ENCODE results near the gene TP53I3. TPM values are rescaled to one million over a fixed set of nuclear protein-coding genes. Genes with fewer than 3 reads are reported as not detected.
"Not testable (repeated sequence)": the region's sequence is repeated elsewhere in the genome, so short reads cannot be mapped to it uniquely, and the experiment has no call there.

The TP53I3 gene
- total RNA-seq, 1 donor from 2014 or later, result 51.7 TPM

DNA sequence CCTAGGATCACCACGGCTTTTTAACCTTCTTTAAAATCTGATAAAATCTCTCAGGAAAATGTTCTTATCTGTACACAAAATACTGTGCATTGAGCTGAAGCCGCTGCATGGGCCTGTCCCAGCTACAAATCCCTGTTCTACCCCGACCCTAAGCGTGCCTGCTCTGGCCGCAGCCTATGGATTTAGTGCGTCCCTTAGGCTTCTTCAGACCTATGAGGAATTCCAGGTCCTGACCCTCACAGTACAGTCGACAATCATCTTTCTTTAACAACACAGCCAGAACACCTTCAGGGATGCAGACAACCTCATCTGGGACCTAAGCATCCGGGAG, 37.0 kb downstream of the TP53I3 start:
- Mint-ChIP-seq H3K36me3 (ENCODE audit: low read depth) (no peaks in the 10 kb centered on the region), H3K4me3 (ENCODE audit: unreplicated experiment) (peak overlapping the region; percentile 85), H3K4me1 (ENCODE audit: low read depth) (peaks cover 24% of the 10 kb centered on the region), H3K27ac (ENCODE audit: unreplicated experiment) (peak overlapping the region; percentile 37), H3K27me3 (ENCODE audit: low read depth) (no peaks in the 10 kb centered on the region), H3K9me3 (ENCODE audit: low read depth) (no peaks in the 10 kb centered on the region)
- DNase-seq (ENCODE audit: low spot score), result no peak
- TF ChIP-seq, protein P1, sequence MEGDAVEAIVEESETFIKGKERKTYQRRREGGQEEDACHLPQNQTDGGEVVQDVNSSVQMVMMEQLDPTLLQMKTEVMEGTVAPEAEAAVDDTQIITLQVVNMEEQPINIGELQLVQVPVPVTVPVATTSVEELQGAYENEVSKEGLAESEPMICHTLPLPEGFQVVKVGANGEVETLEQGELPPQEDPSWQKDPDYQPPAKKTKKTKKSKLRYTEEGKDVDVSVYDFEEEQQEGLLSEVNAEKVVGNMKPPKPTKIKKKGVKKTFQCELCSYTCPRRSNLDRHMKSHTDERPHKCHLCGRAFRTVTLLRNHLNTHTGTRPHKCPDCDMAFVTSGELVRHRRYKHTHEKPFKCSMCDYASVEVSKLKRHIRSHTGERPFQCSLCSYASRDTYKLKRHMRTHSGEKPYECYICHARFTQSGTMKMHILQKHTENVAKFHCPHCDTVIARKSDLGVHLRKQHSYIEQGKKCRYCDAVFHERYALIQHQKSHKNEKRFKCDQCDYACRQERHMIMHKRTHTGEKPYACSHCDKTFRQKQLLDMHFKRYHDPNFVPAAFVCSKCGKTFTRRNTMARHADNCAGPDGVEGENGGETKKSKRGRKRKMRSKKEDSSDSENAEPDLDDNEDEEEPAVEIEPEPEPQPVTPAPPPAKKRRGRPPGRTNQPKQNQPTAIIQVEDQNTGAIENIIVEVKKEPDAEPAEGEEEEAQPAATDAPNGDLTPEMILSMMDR (IDR thresholded peaks at IDR 0.05), result no peak

DNA sequence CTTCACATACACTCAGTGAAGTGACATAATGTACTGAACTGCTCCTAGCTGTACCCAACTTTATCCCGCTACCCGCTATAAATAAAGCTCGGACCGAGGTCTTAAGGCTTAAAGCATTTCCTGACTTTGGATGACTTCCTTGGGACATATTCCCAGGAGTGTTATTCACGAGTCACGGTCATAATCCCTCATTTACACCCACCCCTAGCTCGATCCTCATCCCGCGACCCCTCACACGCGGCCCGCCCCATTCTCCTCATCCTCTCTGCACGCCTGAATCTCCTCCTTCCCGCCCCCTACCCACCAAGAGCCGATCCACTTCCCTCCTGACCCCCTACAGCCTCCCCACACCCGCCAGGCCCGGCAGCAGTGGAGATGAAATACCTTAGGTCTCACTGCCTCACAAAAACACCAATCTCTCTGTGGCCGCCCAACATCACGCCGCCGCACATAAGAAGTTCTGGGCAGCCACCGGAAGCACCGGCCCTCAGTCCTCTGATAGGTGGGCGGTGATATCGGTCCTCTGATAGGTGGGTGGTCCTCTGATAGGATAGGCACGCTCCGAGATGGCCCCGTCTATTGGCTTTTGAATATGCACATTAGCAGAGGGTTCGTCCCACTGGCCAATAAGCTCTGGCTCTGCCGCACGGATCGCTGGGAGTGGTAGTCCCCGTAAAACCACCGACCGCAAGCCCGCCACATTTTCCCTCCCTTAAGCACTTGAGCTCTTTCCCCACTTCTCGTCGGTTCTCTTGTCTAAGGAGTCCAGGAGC, 37.5 kb downstream of the TP53I3 start, which contains the start of gene WDCP:
Gene WDCP (minus strand): TSS at position 462 of the 773 bp plus-strand sequence. CDS start 7,897 bp downstream, outside the sequence.
- TF ChIP-seq, protein P1 (IDR thresholded peaks at IDR 0.05), result no peak
- Mint-ChIP-seq H3K36me3 (ENCODE audit: low read depth) (no peaks in the 10 kb centered on the region), H3K4me1 (ENCODE audit: low read depth) (peaks cover 24% of the 10 kb centered on the region), H3K27ac (ENCODE audit: unreplicated experiment) (peak within 1 kb of the TSS; percentile 91), H3K4me3 (ENCODE audit: unreplicated experiment) (peak within 1 kb of the TSS; percentile 85), H3K27me3 (ENCODE audit: low read depth) (no peaks in the 10 kb centered on the region), H3K9me3 (ENCODE audit: low read depth) (no peaks in the 10 kb centered on the region)
- DNase-seq (ENCODE audit: low spot score), result peak; percentile 96

DNA sequence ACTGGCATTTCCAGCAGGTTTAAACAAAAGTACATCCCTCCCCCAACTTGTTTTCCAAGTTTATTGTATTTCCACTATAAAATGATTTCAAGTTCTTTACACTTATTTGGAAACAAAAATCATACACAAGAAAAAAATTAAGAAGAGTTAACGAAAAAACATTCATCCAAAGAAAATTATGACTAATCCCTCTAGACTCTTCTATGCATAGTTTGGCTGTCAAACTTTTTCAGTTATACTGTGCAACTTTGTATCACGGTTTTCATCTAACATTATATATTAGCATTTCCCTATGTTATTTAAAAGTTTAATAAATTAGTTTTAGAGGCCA, 38.1 kb downstream of the TP53I3 start:
- Mint-ChIP-seq H3K9me3 (ENCODE audit: low read depth) (no peaks in the 10 kb centered on the region), H3K27ac (ENCODE audit: unreplicated experiment) (peak overlapping the region; percentile 91), H3K4me3 (ENCODE audit: unreplicated experiment) (peak overlapping the region; percentile 85), H3K4me1 (ENCODE audit: low read depth) (peaks cover 24% of the 10 kb centered on the region), H3K27me3 (ENCODE audit: low read depth) (no peaks in the 10 kb centered on the region), H3K36me3 (ENCODE audit: low read depth) (no peaks in the 10 kb centered on the region)
- DNase-seq (ENCODE audit: low spot score), result no peak
- TF ChIP-seq, protein P1 (IDR thresholded peaks at IDR 0.05), result no peak

DNA sequence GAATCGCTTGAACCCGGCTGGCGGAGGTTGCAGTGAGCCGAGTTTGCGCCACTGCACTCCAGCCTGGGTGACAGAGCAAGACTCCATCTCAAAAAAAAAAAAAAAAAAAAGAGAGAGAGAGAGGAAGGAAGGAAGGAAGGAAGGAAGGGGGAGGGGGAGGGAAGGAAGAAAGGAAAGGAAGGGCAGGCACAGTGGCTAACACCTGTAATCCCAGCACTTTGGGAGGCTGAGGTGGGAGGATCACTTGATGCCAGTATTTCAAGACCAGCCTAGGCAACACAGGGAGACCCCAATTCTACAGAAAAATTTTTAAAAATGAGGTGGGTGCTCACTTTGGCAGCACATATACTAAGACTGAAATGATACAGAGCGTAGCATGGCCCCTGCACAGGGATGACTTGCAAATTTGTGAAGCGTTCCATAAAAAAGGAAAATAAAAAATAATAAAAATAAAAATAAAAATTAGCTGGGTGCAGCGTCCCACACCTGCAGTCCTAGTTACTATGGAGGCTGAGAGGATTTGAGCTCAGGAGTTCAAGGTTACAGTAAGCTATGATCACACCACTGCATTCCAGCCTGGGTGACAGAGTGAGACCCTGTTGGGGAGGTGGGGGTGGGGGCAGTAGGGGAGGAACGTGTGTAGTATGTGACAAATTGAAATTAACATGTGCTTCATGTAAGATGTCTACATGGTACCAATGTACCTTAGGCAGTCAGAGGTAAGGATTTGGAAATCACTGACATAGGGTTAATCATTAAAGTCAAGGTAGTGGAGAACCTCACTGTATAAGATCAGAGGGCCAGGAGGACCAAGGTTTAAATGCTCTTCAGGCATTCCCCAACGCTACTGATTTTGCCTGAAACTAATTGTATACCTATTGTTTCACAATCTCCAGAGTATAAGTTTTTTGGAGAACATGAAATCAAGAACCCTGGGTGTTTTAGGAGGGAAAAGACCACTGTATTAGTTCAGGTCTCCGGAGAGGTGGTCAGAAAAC, 38.8 kb downstream of the TP53I3 start:
- DNase-seq (ENCODE audit: low spot score), result no peak
- peaks cover 24% of the 10 kb centered on the region for H3K4me1 Mint-ChIP-seq (ENCODE audit: low read depth)
- TF ChIP-seq, protein P1 (IDR thresholded peaks at IDR 0.05), result no peak
- H3K36me3 Mint-ChIP-seq (ENCODE audit: low read depth), result no peaks in the 10 kb centered on the region
- H3K4me3 Mint-ChIP-seq (ENCODE audit: unreplicated experiment), result peak overlapping the region; percentile 85
- H3K9me3 Mint-ChIP-seq (ENCODE audit: low read depth), result no peaks in the 10 kb centered on the region
- no peaks in the 10 kb centered on the region for H3K27me3 Mint-ChIP-seq (ENCODE audit: low read depth)
- H3K27ac Mint-ChIP-seq (ENCODE audit: unreplicated experiment), result peak overlapping the region; percentile 91

DNA sequence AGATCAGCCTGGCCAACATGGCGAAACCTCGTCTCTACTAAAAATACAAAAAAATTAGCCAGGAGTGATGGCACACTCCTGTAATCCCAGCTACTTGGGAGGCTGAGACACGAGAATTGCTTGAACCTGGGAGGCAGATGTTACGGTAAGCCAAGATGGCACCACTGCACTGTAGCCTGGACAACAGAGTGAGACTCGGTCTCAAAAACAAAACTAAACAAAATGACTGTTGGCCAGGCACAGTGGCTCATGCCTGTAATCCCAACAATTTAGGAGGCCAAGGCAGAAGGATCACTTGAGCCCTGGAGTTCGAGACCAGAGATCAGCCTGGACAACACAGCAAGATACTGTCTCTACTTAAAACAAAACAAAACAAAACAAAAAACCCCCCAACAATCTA, 41.5 kb downstream of the TP53I3 start:
- H3K4me3 Mint-ChIP-seq (ENCODE audit: unreplicated experiment); DNase-seq (ENCODE audit: low spot score); H3K36me3 Mint-ChIP-seq (ENCODE audit: low read depth); H3K27me3 Mint-ChIP-seq (ENCODE audit: low read depth); H3K9me3 Mint-ChIP-seq (ENCODE audit: low read depth); H3K27ac Mint-ChIP-seq (ENCODE audit: unreplicated experiment): not testable (repeated sequence)
- H3K4me1 Mint-ChIP-seq (ENCODE audit: low read depth), result peaks cover 21% of the 10 kb centered on the region
